Nephron progenitor cell (in vitro differentiated cells): ENCODE measurements around the gene ADAMTS13.

Experiments
- DNase-seq: peaks from one replicate; pipeline ENCODE4 v3.0.0; 2021
- H3K27ac Mint-ChIP-seq: 2 replicates; pipeline ENCODE4 v1.8.0; 2021; ENCODE audit warnings: mild to moderate bottlenecking, moderate library complexity, mixed read lengths
- H3K27me3 Mint-ChIP-seq: 2 replicates; pipeline ENCODE4 v1.8.0; 2021; ENCODE audit warnings: mild to moderate bottlenecking, low read depth, mixed read lengths; ENCODE audit not compliant: poor library complexity
- H3K36me3 Mint-ChIP-seq: 2 replicates; pipeline ENCODE4 v1.8.0; 2021; ENCODE audit warnings: low read depth, mixed read lengths
- H3K4me1 Mint-ChIP-seq: 2 replicates; pipeline ENCODE4 v1.8.0; 2021; ENCODE audit warnings: mixed read lengths
- H3K4me3 Mint-ChIP-seq: 2 replicates; pipeline ENCODE4 v1.8.0; 2021; ENCODE audit warnings: mild to moderate bottlenecking, moderate library complexity, mixed read lengths
- H3K9me3 Mint-ChIP-seq: 2 replicates; pipeline ENCODE4 v1.8.0; 2021; ENCODE audit warnings: mild to moderate bottlenecking, moderate library complexity, mixed read lengths
- TF ChIP-seq, protein P1 (sequence below): fragments of 200-600 bp; sonication (generic); IDR thresholded peaks from 2 replicates; pipeline ENCODE4 v1.5.0; 2021; ENCODE audit warnings: antibody characterized with exemption

The ADAMTS13 gene

GRCh38 chr9:133377721-133378216 is 44.4 kb upstream of the ADAMTS13 start:
- H3K36me3 Mint-ChIP-seq: no peaks in the 10 kb centered on the region
- DNase-seq: no peak
- no peak overlapping the region for H3K27ac Mint-ChIP-seq
- H3K4me1 Mint-ChIP-seq: peaks cover 26% of the 10 kb centered on the region
- peaks cover 5% of the 10 kb centered on the region for H3K27me3 Mint-ChIP-seq
- peaks cover 18% of the 10 kb centered on the region for H3K9me3 Mint-ChIP-seq
- TF ChIP-seq, protein P1, sequence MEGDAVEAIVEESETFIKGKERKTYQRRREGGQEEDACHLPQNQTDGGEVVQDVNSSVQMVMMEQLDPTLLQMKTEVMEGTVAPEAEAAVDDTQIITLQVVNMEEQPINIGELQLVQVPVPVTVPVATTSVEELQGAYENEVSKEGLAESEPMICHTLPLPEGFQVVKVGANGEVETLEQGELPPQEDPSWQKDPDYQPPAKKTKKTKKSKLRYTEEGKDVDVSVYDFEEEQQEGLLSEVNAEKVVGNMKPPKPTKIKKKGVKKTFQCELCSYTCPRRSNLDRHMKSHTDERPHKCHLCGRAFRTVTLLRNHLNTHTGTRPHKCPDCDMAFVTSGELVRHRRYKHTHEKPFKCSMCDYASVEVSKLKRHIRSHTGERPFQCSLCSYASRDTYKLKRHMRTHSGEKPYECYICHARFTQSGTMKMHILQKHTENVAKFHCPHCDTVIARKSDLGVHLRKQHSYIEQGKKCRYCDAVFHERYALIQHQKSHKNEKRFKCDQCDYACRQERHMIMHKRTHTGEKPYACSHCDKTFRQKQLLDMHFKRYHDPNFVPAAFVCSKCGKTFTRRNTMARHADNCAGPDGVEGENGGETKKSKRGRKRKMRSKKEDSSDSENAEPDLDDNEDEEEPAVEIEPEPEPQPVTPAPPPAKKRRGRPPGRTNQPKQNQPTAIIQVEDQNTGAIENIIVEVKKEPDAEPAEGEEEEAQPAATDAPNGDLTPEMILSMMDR: no peak
- H3K4me3 Mint-ChIP-seq: no peak overlapping the region

- TF ChIP-seq, protein P1: no peak
- H3K9me3 Mint-ChIP-seq: peaks cover 18% of the 10 kb centered on the region
- DNase-seq: no peak
- no peaks in the 10 kb centered on the region for H3K36me3 Mint-ChIP-seq
- H3K27me3 Mint-ChIP-seq: peaks cover 5% of the 10 kb centered on the region
- no peak overlapping the region for H3K4me3 Mint-ChIP-seq
- H3K27ac Mint-ChIP-seq: no peak overlapping the region
- peaks cover 21% of the 10 kb centered on the region for H3K4me1 Mint-ChIP-seq
Measured at GRCh38 chr9:133378408-133378962, 43.7 kb upstream of the ADAMTS13 start.

DNA sequence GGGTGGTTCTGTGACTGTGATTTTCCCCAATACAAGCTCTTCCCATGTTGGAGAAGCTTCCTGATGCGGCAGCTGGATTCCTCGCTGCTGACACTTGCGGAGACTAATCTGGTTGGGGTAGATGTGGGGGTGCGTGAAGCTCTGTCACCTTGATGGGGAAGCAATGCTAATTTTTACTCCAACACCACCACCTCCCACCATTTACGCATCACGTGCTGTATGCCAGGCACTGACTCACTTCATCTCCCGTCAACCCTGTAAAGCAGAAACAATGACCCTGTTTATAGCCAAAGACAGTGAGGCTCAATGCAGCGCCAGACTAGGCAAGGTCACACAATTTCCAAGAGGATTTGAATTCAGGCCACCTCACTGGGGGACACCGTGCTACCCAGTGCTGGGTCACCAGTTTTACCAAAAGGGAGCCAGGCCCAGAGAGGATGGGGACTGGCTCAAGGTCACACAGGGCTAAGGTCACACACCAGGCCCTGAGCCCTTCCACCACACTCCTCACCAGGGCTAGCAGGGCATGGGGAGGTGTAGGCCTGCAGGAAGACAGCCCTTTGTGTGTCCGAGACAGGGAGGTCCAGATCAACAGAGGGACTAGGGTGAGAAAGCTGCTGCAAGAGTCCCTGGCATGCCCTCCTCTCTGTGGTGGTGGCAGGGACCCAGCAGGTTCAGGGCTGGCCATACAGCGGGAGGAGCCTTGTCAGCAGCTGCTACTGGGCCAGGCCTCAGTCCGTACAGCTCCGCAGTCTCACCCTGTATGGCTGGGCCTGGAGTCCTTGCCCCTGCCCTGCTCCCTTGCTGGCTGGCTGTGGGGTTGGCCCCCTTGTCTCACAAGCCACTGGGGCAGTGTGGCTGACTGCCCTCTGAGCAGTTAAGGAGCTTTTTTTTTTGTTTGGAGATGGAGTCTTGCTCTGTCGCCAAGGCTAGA is 42.7 kb upstream of the ADAMTS13 start:
- no peak for DNase-seq
- Mint-ChIP-seq H3K27me3 (peaks cover 5% of the 10 kb centered on the region), H3K27ac (no peak overlapping the region)

GRCh38 chr9:133380734-133381133 is 41.4 kb upstream of the ADAMTS13 start:
- H3K4me3 Mint-ChIP-seq: no peak overlapping the region
- peaks cover 7% of the 10 kb centered on the region for H3K4me1 Mint-ChIP-seq
- peaks cover 18% of the 10 kb centered on the region for H3K9me3 Mint-ChIP-seq
- H3K27me3 Mint-ChIP-seq: peaks cover 5% of the 10 kb centered on the region
- TF ChIP-seq, protein P1: no peak
- no peaks in the 10 kb centered on the region for H3K36me3 Mint-ChIP-seq
- no peak overlapping the region for H3K27ac Mint-ChIP-seq
- no peak for DNase-seq

More for the DNA sequence above, 42.7 kb upstream of the ADAMTS13 start:
- H3K9me3 Mint-ChIP-seq: peaks cover 18% of the 10 kb centered on the region
- TF ChIP-seq, protein P1: no peak
- peaks cover 14% of the 10 kb centered on the region for H3K4me1 Mint-ChIP-seq
- peak overlapping the region; percentile 16 for H3K4me3 Mint-ChIP-seq
- no peaks in the 10 kb centered on the region for H3K36me3 Mint-ChIP-seq

- Mint-ChIP-seq H3K9me3 (peaks cover 11% of the 10 kb centered on the region), H3K4me3 (no peak overlapping the region), H3K27me3 (peaks cover 4% of the 10 kb centered on the region), H3K36me3 (no peaks in the 10 kb centered on the region), H3K4me1 (peaks cover 24% of the 10 kb centered on the region), H3K27ac (no peak overlapping the region)
- no peak for DNase-seq
- TF ChIP-seq, protein P1: no peak
Measured at GRCh38 chr9:133382507-133383141, 39.5 kb upstream of the ADAMTS13 start.
